Stimulated activated naive B cell treated with anti-CD40 and anti-IgM and Interleukin-4, amounts not matched to agents 10 μg/mL and 1 μg/mL and 100 μg/mL, for 72 hours (primary cell): Measurements from ENCODE around the gene ACAA2.

ENCODE experiments used
- ATAC-seq, 2 donors: fragments of 150-1000 bp; cut with Tn5 transposase; replicated peaks; 2 replicates each; pipeline ENCODE4 v1.10.0; 2021; ENCODE audit warnings: moderate library complexity in 1 of 2
- DNase-seq: peaks from one replicate; pipeline ENCODE4 v3.0.0; 2021
- H3K27ac Mint-ChIP-seq: one replicate; pipeline ENCODE4 v1.8.0; 2022; ENCODE audit warnings: mild to moderate bottlenecking, mixed read lengths
- H3K27me3 Mint-ChIP-seq, 2 donors: one replicate each; pipeline ENCODE4 v1.8.0; 2022; ENCODE audit warnings: mixed read lengths in 2 of 2
- H3K36me3 Mint-ChIP-seq, 2 donors: one replicate each; pipeline ENCODE4 v1.8.0; 2022; ENCODE audit warnings: mixed read lengths in 2 of 2, mild to moderate bottlenecking in 1 of 2
- H3K4me1 Mint-ChIP-seq, 2 donors: one replicate each; pipeline ENCODE4 v1.8.0; 2022; ENCODE audit warnings: mixed read lengths in 2 of 2, mild to moderate bottlenecking in 1 of 2
- H3K4me3 Mint-ChIP-seq, 2 donors: one replicate each; pipeline ENCODE4 v1.8.0; 2022; ENCODE audit warnings: mild to moderate bottlenecking in 2 of 2, mixed read lengths in 2 of 2, moderate library complexity in 1 of 2
- H3K9me3 Mint-ChIP-seq, 2 donors: one replicate each; pipeline ENCODE4 v1.8.0; 2022; ENCODE audit warnings: mixed read lengths in 2 of 2, mild to moderate bottlenecking in 1 of 2

The ACAA2 gene

GRCh38 chr18:49739275-49739674 is 74.1 kb downstream of the ACAA2 start:
- no peaks in the 10 kb centered on the region for H3K9me3 Mint-ChIP-seq
- H3K4me3 Mint-ChIP-seq = no peak overlapping the region
- peaks cover 0 to under 1% of the 10 kb centered on the region in 2 donors for H3K4me1 Mint-ChIP-seq
- no peak overlapping the region for H3K27ac Mint-ChIP-seq
- no peaks in the 10 kb centered on the region for H3K36me3 Mint-ChIP-seq
- ATAC-seq = no peak
- H3K27me3 Mint-ChIP-seq = peaks cover 22% of the 10 kb centered on the region in 2 donors
- DNase-seq = no peak

GRCh38 chr18:49738721-49739120 is 74.6 kb downstream of the ACAA2 start:
- Mint-ChIP-seq H3K36me3 (no peaks in the 10 kb centered on the region), H3K4me3 (no peak overlapping the region), H3K4me1 (peaks cover 0 to 4% of the 10 kb centered on the region in 2 donors), H3K9me3 (no peaks in the 10 kb centered on the region), H3K27me3 (peaks cover 22 to 27% of the 10 kb centered on the region in 2 donors), H3K27ac (no peak overlapping the region)
- ATAC-seq (no peak), DNase-seq (no peak)

GRCh38 chr18:49734836-49735235 is 78.5 kb downstream of the ACAA2 start:
- ATAC-seq (no peak), DNase-seq (no peak)
- no peaks in the 10 kb centered on the region for H3K9me3 Mint-ChIP-seq
- no peak overlapping the region for H3K4me3 Mint-ChIP-seq
- H3K4me1 Mint-ChIP-seq = peaks cover 0 to 4% of the 10 kb centered on the region in 2 donors
- no peaks in the 10 kb centered on the region for H3K36me3 Mint-ChIP-seq
- no peak overlapping the region for H3K27ac Mint-ChIP-seq
- peaks cover 17 to 27% of the 10 kb centered on the region in 2 donors for H3K27me3 Mint-ChIP-seq

- H3K4me3 Mint-ChIP-seq = no peak overlapping the region
- peaks cover 0 to 4% of the 10 kb centered on the region in 2 donors for H3K4me1 Mint-ChIP-seq
- H3K27ac Mint-ChIP-seq = no peak overlapping the region
- H3K9me3 Mint-ChIP-seq = no peaks in the 10 kb centered on the region
- DNase-seq (no peak), ATAC-seq (no peak)
- H3K36me3 Mint-ChIP-seq = no peaks in the 10 kb centered on the region
- peaks cover 17 to 27% of the 10 kb centered on the region in 2 donors for H3K27me3 Mint-ChIP-seq
Measured at GRCh38 chr18:49733896-49734585, 79.3 kb downstream of the ACAA2 start.

GRCh38 chr18:49733321-49733720 is 80.0 kb downstream of the ACAA2 start:
- no peak for DNase-seq
- H3K27ac Mint-ChIP-seq = no peak overlapping the region
- peaks cover 0 to 4% of the 10 kb centered on the region in 2 donors for H3K4me1 Mint-ChIP-seq
- no peaks in the 10 kb centered on the region for H3K36me3 Mint-ChIP-seq
- H3K4me3 Mint-ChIP-seq = no peak overlapping the region
- H3K27me3 Mint-ChIP-seq = peaks cover 17 to 27% of the 10 kb centered on the region in 2 donors
- no peaks in the 10 kb centered on the region for H3K9me3 Mint-ChIP-seq
- ATAC-seq = no peak
